Measurements from ENCODE around the gene FRMD3. TPM values are rescaled to one million over a fixed set of nuclear protein-coding genes. Genes with fewer than 3 reads are reported as not detected.
"Not testable (repeated sequence)": the region's sequence is repeated elsewhere in the genome, so short reads cannot be mapped to it uniquely, and the experiment has no call there.

The FRMD3 gene
- total RNA-seq, 1 donor from 2014 or later = 0.59 TPM

DNA sequence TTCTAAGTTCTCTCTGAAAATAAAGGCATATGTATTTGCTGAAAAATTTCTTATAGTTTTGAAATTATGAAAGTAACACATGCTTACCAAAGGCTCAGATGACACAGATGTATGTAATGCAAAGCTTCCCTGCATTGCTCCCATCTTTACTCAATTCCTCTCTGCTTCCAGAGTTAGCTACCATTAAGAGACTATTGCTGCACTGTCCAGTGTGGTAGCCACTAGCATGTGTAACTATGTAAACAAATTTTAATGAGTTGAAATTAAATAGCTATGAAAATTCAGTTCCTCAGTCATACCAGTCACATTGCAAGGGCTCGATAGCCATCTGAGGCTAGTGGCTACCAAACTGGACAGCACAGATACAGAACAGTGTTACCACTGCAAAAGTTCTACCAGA lies 17.9 kb downstream of the FRMD3 start:
- Mint-ChIP-seq H3K4me3 (ENCODE audit: unreplicated experiment) (no peak overlapping the region), H3K27ac (ENCODE audit: unreplicated experiment) (no peak overlapping the region), H3K9me3 (ENCODE audit: unreplicated experiment) (no peaks in the 10 kb centered on the region), H3K4me1 (ENCODE audit: unreplicated experiment) (no peaks in the 10 kb centered on the region), H3K27me3 (ENCODE audit: unreplicated experiment) (peaks cover 3% of the 10 kb centered on the region), H3K36me3 (ENCODE audit: low read depth, unreplicated experiment) (no peaks in the 10 kb centered on the region)
- DNase-seq (ENCODE audit: low spot score) = no peak
- TF ChIP-seq, protein P1, sequence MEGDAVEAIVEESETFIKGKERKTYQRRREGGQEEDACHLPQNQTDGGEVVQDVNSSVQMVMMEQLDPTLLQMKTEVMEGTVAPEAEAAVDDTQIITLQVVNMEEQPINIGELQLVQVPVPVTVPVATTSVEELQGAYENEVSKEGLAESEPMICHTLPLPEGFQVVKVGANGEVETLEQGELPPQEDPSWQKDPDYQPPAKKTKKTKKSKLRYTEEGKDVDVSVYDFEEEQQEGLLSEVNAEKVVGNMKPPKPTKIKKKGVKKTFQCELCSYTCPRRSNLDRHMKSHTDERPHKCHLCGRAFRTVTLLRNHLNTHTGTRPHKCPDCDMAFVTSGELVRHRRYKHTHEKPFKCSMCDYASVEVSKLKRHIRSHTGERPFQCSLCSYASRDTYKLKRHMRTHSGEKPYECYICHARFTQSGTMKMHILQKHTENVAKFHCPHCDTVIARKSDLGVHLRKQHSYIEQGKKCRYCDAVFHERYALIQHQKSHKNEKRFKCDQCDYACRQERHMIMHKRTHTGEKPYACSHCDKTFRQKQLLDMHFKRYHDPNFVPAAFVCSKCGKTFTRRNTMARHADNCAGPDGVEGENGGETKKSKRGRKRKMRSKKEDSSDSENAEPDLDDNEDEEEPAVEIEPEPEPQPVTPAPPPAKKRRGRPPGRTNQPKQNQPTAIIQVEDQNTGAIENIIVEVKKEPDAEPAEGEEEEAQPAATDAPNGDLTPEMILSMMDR (IDR thresholded peaks at IDR 0.05; ENCODE audit: unreplicated experiment) = no peak

DNA sequence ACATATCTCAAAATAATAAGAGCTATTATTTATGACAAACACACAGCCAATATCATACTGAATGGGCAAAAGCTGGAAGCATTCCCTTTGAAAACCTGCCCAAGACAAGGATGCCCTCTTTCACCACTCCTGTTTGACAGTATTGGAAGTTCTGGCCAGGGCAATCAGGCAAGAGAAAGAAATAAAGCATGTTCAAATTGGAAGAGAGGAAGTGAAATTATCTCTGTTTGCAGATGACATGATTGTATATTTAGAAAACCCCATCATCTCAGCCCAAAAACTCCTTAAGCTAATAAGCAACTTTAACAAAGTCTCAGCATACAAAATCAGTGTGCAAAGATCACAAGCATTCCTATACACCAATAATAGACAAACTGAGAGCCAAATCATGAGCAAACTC lies 20.2 kb downstream of the FRMD3 start:
- H3K9me3 Mint-ChIP-seq (ENCODE audit: unreplicated experiment); H3K27me3 Mint-ChIP-seq (ENCODE audit: unreplicated experiment); H3K27ac Mint-ChIP-seq (ENCODE audit: unreplicated experiment); H3K4me1 Mint-ChIP-seq (ENCODE audit: unreplicated experiment); H3K4me3 Mint-ChIP-seq (ENCODE audit: unreplicated experiment); H3K36me3 Mint-ChIP-seq (ENCODE audit: low read depth, unreplicated experiment); DNase-seq (ENCODE audit: low spot score): not testable (repeated sequence)

DNA sequence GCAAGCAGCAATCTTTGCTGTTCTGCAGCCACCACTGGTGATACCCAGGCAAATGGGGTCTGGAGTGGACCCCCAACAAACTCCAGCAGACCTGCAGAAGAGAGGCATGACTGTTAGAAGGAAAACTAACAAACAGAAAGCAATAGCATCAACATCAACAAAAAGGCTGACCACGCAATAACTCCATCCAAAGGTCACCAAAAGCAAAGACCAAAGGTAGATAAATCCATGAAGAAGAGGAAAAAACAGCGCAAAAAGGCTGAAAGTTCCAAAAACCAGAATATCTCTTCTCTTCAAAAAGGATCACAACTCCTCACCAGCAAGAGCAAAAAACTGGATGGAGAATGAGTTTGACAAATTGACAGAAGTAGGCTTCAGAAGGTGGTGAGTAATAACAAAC lies 23.4 kb downstream of the FRMD3 start:
- Mint-ChIP-seq H3K36me3 (ENCODE audit: low read depth, unreplicated experiment) (no peaks in the 10 kb centered on the region), H3K9me3 (ENCODE audit: unreplicated experiment) (no peaks in the 10 kb centered on the region), H3K4me1 (ENCODE audit: unreplicated experiment) (no peaks in the 10 kb centered on the region), H3K27ac (ENCODE audit: unreplicated experiment) (no peak overlapping the region), H3K4me3 (ENCODE audit: unreplicated experiment) (no peak overlapping the region), H3K27me3 (ENCODE audit: unreplicated experiment) (peaks cover 3% of the 10 kb centered on the region)
- TF ChIP-seq, protein P1 (IDR thresholded peaks at IDR 0.05; ENCODE audit: unreplicated experiment) = no peak
- DNase-seq (ENCODE audit: low spot score) = no peak

DNA sequence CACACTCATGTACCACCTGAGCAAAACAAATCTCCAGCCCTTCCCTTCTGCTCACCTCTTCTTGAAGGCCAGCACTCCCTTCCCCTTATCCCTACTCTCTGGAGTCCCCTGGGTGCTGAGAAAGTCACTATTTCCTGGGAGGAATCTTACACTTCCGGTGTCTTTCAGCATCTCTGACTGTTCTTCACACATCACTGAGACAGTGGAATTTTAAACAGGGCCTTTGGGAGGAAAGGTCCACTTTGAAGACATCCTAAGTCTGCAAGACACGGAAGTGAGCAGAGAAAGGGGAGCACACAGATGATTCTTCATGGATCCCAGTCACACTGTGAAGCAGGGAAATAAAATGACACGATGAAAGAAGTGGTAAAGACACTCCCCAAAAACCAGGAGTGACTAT lies 25.6 kb downstream of the FRMD3 start:
- Mint-ChIP-seq H3K27ac (ENCODE audit: unreplicated experiment) (no peak overlapping the region), H3K4me3 (ENCODE audit: unreplicated experiment) (no peak overlapping the region), H3K36me3 (ENCODE audit: low read depth, unreplicated experiment) (no peaks in the 10 kb centered on the region), H3K4me1 (ENCODE audit: unreplicated experiment) (no peaks in the 10 kb centered on the region), H3K9me3 (ENCODE audit: unreplicated experiment) (no peaks in the 10 kb centered on the region), H3K27me3 (ENCODE audit: unreplicated experiment) (peaks cover 2% of the 10 kb centered on the region)
- DNase-seq (ENCODE audit: low spot score) = no peak
- TF ChIP-seq, protein P1 (IDR thresholded peaks at IDR 0.05; ENCODE audit: unreplicated experiment) = no peak

DNA sequence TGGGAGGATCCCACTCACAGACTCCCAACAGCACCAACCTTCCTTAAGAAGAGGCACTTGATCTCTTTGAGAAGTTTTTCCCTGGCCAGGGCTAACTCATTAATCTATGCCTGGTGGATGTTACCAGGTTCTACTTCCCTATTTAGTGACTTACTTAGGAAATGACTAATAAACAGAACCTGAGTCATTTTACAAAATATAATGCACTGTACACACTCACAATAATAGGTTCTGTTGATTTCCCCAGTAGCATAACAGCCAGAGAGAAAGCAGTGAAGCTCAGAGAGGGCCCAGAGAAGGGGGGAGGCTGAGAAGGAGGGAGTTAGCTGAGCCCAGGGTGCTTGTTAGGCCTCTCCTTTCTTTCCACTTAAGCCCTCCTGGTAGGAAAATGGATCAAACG lies 27.1 kb downstream of the FRMD3 start:
- Mint-ChIP-seq H3K27ac (ENCODE audit: unreplicated experiment) (no peak overlapping the region), H3K36me3 (ENCODE audit: low read depth, unreplicated experiment) (no peaks in the 10 kb centered on the region), H3K27me3 (ENCODE audit: unreplicated experiment) (no peaks in the 10 kb centered on the region), H3K4me3 (ENCODE audit: unreplicated experiment) (no peak overlapping the region), H3K9me3 (ENCODE audit: unreplicated experiment) (no peaks in the 10 kb centered on the region), H3K4me1 (ENCODE audit: unreplicated experiment) (no peaks in the 10 kb centered on the region)
- DNase-seq (ENCODE audit: low spot score) = no peak
- TF ChIP-seq, protein P1 (IDR thresholded peaks at IDR 0.05; ENCODE audit: unreplicated experiment) = no peak

DNA sequence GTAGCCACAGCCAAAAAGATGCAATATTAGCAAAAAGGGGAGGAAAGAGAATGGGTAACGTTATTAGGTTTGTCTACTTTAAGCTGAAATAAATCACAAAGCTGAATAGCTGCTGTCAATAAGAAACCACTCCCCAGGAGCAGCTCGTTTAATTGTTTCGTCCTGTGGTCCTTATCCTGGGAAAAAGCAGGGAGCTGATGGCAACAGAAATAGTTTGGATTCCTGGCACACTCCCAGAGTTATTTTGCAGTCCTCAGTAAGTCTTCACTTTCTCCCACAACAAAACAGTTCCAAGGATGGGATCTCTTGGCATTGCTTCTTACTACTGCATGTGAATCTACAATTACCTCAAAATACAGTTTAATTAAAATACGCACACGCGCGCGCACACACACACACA lies 28.8 kb downstream of the FRMD3 start:
- Mint-ChIP-seq H3K36me3 (ENCODE audit: low read depth, unreplicated experiment) (no peaks in the 10 kb centered on the region), H3K4me3 (ENCODE audit: unreplicated experiment) (no peak overlapping the region), H3K9me3 (ENCODE audit: unreplicated experiment) (no peaks in the 10 kb centered on the region), H3K27ac (ENCODE audit: unreplicated experiment) (no peak overlapping the region), H3K27me3 (ENCODE audit: unreplicated experiment) (peaks cover 2% of the 10 kb centered on the region), H3K4me1 (ENCODE audit: unreplicated experiment) (no peaks in the 10 kb centered on the region)
- DNase-seq (ENCODE audit: low spot score) = no peak
- TF ChIP-seq, protein P1 (IDR thresholded peaks at IDR 0.05; ENCODE audit: unreplicated experiment) = no peak
